OCI-LY3 (cell line): ENCODE results near the gene CTTNBP2NL.

Source experiments
- EZH2phosphoT487 ChIP-seq: fragments of 200-600 bp; shearing (Covaris generic); IDR thresholded peaks from 2 replicates; pipeline ENCODE4 v1.6.1; 2018; ENCODE audit warnings: antibody characterized with exemption, mixed run types, low read depth
- TF ChIP-seq, protein P1 (sequence below): fragments of 200-600, 300-600 bp; sonication (generic); IDR thresholded peaks from 2 replicates; pipeline ENCODE4 v1.5.1; 2014; ENCODE audit warnings: antibody characterized with exemption, low read length, low read depth

DNA sequence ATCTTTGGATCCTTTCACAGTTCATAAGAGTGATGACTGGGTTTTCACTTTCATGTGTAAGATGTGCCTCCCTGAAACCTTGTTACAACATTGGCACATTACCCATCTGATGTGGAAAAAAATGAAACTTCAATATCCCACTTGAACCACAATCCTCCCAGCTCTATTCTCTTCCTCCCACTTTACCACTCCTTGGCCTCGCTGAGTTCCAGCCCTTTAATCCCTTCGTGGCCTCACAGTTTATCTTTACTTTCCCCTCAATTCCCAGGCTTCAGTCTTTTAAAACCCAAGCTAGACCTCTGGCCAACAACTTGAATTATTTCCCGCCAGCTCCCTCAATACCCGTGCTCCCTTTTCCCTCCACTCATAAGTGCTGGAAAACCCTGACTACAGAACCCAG is 25.0 kb upstream of the CTTNBP2NL start:
- TF ChIP-seq, protein P1, sequence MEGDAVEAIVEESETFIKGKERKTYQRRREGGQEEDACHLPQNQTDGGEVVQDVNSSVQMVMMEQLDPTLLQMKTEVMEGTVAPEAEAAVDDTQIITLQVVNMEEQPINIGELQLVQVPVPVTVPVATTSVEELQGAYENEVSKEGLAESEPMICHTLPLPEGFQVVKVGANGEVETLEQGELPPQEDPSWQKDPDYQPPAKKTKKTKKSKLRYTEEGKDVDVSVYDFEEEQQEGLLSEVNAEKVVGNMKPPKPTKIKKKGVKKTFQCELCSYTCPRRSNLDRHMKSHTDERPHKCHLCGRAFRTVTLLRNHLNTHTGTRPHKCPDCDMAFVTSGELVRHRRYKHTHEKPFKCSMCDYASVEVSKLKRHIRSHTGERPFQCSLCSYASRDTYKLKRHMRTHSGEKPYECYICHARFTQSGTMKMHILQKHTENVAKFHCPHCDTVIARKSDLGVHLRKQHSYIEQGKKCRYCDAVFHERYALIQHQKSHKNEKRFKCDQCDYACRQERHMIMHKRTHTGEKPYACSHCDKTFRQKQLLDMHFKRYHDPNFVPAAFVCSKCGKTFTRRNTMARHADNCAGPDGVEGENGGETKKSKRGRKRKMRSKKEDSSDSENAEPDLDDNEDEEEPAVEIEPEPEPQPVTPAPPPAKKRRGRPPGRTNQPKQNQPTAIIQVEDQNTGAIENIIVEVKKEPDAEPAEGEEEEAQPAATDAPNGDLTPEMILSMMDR, result no peak
- TF ChIP-seq EZH2phosphoT487, result no peak
